Endothelial cell of umbilical vein (primary cell): ENCODE data around the gene RRAGD.

ENCODE experiments used
- EZH2 ChIP-seq: IDR thresholded peaks from 2 replicates; pipeline ENCODE4 v1.6.1; 2012; ENCODE audit warnings: borderline replicate concordance, low read depth, mild to moderate bottlenecking, moderate library complexity, low read length, inconsistent platforms; ENCODE audit not compliant: severe bottlenecking
- GATA2 ChIP-seq: IDR thresholded peaks from 2 replicates; pipeline ENCODE4 v1.7.0; 2011; ENCODE audit warnings: low read depth, mild to moderate bottlenecking, moderate library complexity, mixed read lengths, low read length; ENCODE audit not compliant: insufficient read length, insufficient read depth
- JUN ChIP-seq: IDR thresholded peaks from 2 replicates; pipeline ENCODE4 v1.6.1; 2011; ENCODE audit warnings: borderline replicate concordance, low read depth; ENCODE audit not compliant: insufficient read length, insufficient read depth
- MYC ChIP-seq: IDR thresholded peaks from one replicate; pipeline ENCODE4 v1.6.1; 2011; ENCODE audit warnings: mild to moderate bottlenecking, low read depth, low read length
- POLR2A ChIP-seq: IDR thresholded peaks from 2 replicates; pipeline ENCODE4 v1.6.1; 2012; ENCODE audit warnings: low read depth, mild to moderate bottlenecking, control low read depth, low read length
- POLR2AphosphoS5 ChIP-seq: IDR thresholded peaks from 2 replicates; pipeline ENCODE4 v1.6.1; 2012; ENCODE audit warnings: low read depth, mild to moderate bottlenecking, control low read depth, low read length, moderate library complexity; ENCODE audit not compliant: insufficient read depth
- TF ChIP-seq, protein P1 (sequence below), 2 donors: IDR thresholded peaks; 1 replicate in 1 of 2; 2 replicates in 1 of 2; pipeline ENCODE4 v1.5.1; 2011; ENCODE audit warnings: low read length in 2 of 2, mild to moderate bottlenecking in 2 of 2, moderate library complexity in 2 of 2, control low read depth in 1 of 2, inconsistent platforms in 1 of 2, low read depth in 1 of 2; ENCODE audit not compliant: insufficient read depth in 1 of 2; ENCODE audit errors: extremely low read depth in 1 of 2
- TF ChIP-seq, protein P2 (sequence below): IDR thresholded peaks from 2 replicates; pipeline ENCODE4 v1.6.1; 2011; ENCODE audit not compliant: insufficient read depth, insufficient read length

DNA sequence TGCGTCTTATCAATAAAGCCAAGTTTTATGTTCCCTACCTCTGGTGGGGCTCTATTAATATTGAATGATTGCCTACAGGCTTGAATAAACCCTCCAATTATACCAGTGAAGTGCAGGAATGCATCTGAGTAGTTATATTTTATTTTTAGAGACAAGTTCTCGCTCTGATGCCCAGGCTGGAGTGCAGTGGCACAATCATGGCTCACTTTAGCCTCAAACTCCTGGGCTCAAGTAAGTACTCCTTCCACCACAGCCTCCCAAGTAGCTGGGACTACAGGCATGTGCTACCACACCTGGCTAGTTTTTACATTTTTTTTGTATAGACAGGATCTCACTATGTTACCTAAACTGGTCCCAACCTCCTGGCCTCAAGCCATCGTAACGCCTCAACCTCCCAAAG is 33.4 kb downstream of the RRAGD start:
- TF ChIP-seq, protein P1, sequence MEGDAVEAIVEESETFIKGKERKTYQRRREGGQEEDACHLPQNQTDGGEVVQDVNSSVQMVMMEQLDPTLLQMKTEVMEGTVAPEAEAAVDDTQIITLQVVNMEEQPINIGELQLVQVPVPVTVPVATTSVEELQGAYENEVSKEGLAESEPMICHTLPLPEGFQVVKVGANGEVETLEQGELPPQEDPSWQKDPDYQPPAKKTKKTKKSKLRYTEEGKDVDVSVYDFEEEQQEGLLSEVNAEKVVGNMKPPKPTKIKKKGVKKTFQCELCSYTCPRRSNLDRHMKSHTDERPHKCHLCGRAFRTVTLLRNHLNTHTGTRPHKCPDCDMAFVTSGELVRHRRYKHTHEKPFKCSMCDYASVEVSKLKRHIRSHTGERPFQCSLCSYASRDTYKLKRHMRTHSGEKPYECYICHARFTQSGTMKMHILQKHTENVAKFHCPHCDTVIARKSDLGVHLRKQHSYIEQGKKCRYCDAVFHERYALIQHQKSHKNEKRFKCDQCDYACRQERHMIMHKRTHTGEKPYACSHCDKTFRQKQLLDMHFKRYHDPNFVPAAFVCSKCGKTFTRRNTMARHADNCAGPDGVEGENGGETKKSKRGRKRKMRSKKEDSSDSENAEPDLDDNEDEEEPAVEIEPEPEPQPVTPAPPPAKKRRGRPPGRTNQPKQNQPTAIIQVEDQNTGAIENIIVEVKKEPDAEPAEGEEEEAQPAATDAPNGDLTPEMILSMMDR (IDR thresholded peaks at IDR 0.05; ENCODE audit: extremely low read depth in 1 of 2, insufficient read depth in 1 of 2, low read depth in 1 of 2, low read length in 2 of 2) = no peak
- TF ChIP-seq POLR2A (no peak), EZH2 (no peak), POLR2AphosphoS5 (no peak), JUN (no peak), GATA2 (no peak), MYC (no peak)
- TF ChIP-seq, protein P2, sequence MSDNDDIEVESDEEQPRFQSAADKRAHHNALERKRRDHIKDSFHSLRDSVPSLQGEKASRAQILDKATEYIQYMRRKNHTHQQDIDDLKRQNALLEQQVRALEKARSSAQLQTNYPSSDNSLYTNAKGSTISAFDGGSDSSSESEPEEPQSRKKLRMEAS = no peak
